Adrenal gland (tissue), 12 donors: ENCODE measurements around the gene NFILZ. TPM values are rescaled to one million over a fixed set of nuclear protein-coding genes. Genes with fewer than 3 reads are reported as not detected.

Source experiments
- DNase-seq, 7 donors: peaks; one replicate each; pipeline ENCODE4 v3.0.0-alpha.2; 2019 to 2020
- H3K27ac ChIP-seq, 5 donors: fragments of 200-600 bp; sonication (generic) in 4 of 5; 1 replicate in 3 of 5; 2 replicates in 2 of 5; pipeline versions ENCODE4 v1.5.1 to v1.8.0; 2016 to 2020; ENCODE audit warnings: mild to moderate bottlenecking in 1 of 5
- H3K27me3 ChIP-seq: fragments of 200-600 bp; 2 replicates; pipeline ENCODE4 v1.8.0; 2021
- H3K36me3 ChIP-seq, 2 donors: fragments of 200-600 bp; replicated peaks in 1 of 2; 1 replicate in 1 of 2; 2 replicates in 1 of 2; pipeline versions ENCODE4 v1.5.1 to v1.8.0; 2018 to 2022
- H3K4me1 ChIP-seq, 2 donors: fragments of 200-600 bp; replicated peaks in 1 of 2; 1 replicate in 1 of 2; 2 replicates in 1 of 2; pipeline versions ENCODE4 v1.5.1 to v1.8.0; 2018 to 2021
- H3K4me3 ChIP-seq, 4 donors: fragments of 200-600 bp; sonication (generic) in 3 of 4; one replicate each; pipeline ENCODE4 v1.5.1; 2016 to 2018
- H3K9me3 ChIP-seq, 3 donors: fragments of 200-600 bp; sonication (generic) in 1 of 3; replicated peaks in 1 of 3; 1 replicate in 2 of 3; 2 replicates in 1 of 3; pipeline versions ENCODE4 v1.5.1 to v1.8.0; 2016 to 2021
- POLR2A ChIP-seq, 2 donors: fragments of 450-650 bp; IDR thresholded peaks; one replicate each; pipeline ENCODE4 v1.6.1; 2017; ENCODE audit warnings: antibody characterized with exemption in 2 of 2, mild to moderate bottlenecking in 2 of 2, moderate library complexity in 1 of 2
- WGBS, 4 donors: extraction: QIAGEN DNeasy Blood & Tissue Kit in 2 of 4; methylation state at CpG; one replicate each; pipeline versions ENCODE4 v1.1.5 to v1.1.7; 2013 to 2017; 5-methylcytosine and 5-hydroxymethylcytosine counted together
- intact Hi-C, 2 donors: fragments of 100-400 bp; cut with DNase I; formaldehyde crosslinking; loops; one replicate each; pipeline versions ENCODE4 v1.14.1 to v1.15.0; 2022 to 2023
- polyA plus RNA-seq, 3 donors: library from polyadenylated mRNA; stranded (reverse); fragments of 200-250 nt in 2 of 3; fragments of 350-450 nt in 1 of 3; fragmentation: Illumina TruSeq in 1 of 3; extraction: RNeasy Lipid Tissue Mini Kit (QIAGEN cat#74804) in 1 of 3; gene quantifications; one replicate each; pipeline ENCODE4 v1.2.3, GENCODE V29; 2013 to 2014
- total RNA-seq, 9 donors: library from RNA; depleted of rRNA in 4 of 9; stranded (reverse); fragments of >200 nt in 4 of 9; fragments of 120-200 nt in 1 of 9; fragmentation: NEBNext Ultra II Directional in 1 of 9; extraction: Animal tissue kit (Norgen Biotek cat#: 25700) in 1 of 9; gene quantifications; one replicate each; pipeline versions ENCODE4 v1.1.0 to v1.2.4, GENCODE V29; 2013 to 2023
- TF ChIP-seq, protein P1 (sequence below), 6 experiments: fragments of 450-650 bp in 4 of 6; fragments of 200-600 bp in 2 of 6; sonication (generic) in 1 of 6; IDR thresholded peaks; 1 replicate in 5 of 6; 2 replicates in 1 of 6; pipeline versions ENCODE4 v1.5.1 to v1.8.0; 2016 to 2021; ENCODE audit warnings: antibody characterized with exemption in 6 of 6, mild to moderate bottlenecking in 2 of 6, moderate library complexity in 1 of 6
- donor health status: healthy with polysubstance abuse.
- donor health status: Bipolar disorder and iron deficiency.
- donor health status: DM: yes; HTN: yes; CAD: no.
- donor health status: DM: no; HTN: no; CAD: no.
- donor health status: DM: no; HTN: no; CAD: no.
- donor health status: DM: yes; HTN: yes; CAD: no.

The NFILZ gene
- total and polyA plus RNA-seq, 12 donors, result not detected

DNA sequence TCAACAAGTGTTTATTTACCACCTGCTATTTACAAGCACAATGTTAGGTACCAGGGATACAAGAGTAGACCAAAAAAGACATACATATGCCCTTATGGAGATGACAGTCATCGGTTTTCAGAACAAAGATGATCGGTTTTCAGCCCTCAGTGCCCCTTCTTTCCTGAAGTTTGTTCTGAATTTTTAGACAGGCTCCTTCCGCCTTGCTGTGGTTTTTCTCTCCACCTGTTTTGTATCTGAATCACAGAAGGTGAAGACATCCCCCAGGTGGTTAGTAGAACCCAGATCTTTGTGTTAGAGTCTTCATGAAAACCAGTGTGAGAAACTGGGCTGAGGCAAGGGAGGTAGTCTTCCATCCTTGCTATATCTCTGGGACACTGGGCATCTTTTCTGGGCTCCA is 44.6 kb downstream of the NFILZ start:
- TF ChIP-seq, protein P1, sequence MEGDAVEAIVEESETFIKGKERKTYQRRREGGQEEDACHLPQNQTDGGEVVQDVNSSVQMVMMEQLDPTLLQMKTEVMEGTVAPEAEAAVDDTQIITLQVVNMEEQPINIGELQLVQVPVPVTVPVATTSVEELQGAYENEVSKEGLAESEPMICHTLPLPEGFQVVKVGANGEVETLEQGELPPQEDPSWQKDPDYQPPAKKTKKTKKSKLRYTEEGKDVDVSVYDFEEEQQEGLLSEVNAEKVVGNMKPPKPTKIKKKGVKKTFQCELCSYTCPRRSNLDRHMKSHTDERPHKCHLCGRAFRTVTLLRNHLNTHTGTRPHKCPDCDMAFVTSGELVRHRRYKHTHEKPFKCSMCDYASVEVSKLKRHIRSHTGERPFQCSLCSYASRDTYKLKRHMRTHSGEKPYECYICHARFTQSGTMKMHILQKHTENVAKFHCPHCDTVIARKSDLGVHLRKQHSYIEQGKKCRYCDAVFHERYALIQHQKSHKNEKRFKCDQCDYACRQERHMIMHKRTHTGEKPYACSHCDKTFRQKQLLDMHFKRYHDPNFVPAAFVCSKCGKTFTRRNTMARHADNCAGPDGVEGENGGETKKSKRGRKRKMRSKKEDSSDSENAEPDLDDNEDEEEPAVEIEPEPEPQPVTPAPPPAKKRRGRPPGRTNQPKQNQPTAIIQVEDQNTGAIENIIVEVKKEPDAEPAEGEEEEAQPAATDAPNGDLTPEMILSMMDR (IDR thresholded peaks at IDR 0.05), result no peak
- no peak for TF ChIP-seq POLR2A (IDR thresholded peaks at IDR 0.05)
- Histone ChIP-seq H3K36me3 (no peaks in the 10 kb centered on the region), H3K27ac (no peak overlapping the region), H3K4me3 (no peak overlapping the region), H3K4me1 (no peaks in the 10 kb centered on the region), H3K27me3 (no peaks in the 10 kb centered on the region), H3K9me3 (no peaks in the 10 kb centered on the region)
- no peak for DNase-seq
- intact Hi-C loops, result no loop called here
- WGBS, 4 donors, result 71 to 75% (median 73%) methylated on average over 3 of the region's 3 CpGs

GRCh38 chr19:8678244-8678807 is 47.9 kb downstream of the NFILZ start:
- no peaks in the 10 kb centered on the region for H3K9me3 ChIP-seq
- no peak overlapping the region for H3K27ac ChIP-seq
- H3K4me3 ChIP-seq, result no peak overlapping the region
- intact Hi-C loops, result no loop called here
- H3K27me3 ChIP-seq, result no peaks in the 10 kb centered on the region
- TF ChIP-seq, protein P1 (IDR thresholded peaks at IDR 0.05), result no peak
- TF ChIP-seq POLR2A (IDR thresholded peaks at IDR 0.05), result no peak
- DNase-seq, result no peak
- H3K36me3 ChIP-seq, result no peaks in the 10 kb centered on the region
- no peaks in the 10 kb centered on the region for H3K4me1 ChIP-seq

Other genes starting within 250 kb of the NFILZ start
- gene RAB11B, start 240.3 kb upstream of the NFILZ start, total RNA-seq, result 100 to 1,000 TPM in 3 of 9 donors, 10 to 100 TPM in 6; 10.7 to 155 (median 79.5) TPM
- 100 to 1,000 TPM in 1 of 3 donors, 10 to 100 TPM in 2; 24.6 to 147 (median 64.9) TPM for gene RAB11B, start 240.3 kb upstream of the NFILZ start, polyA plus RNA-seq
- 100 to 1,000 TPM in 3 of 9 donors, 10 to 100 TPM in 6; 18.9 to 200 (median 61.6) TPM for gene MARCHF2, start 217.3 kb upstream of the NFILZ start, total RNA-seq
- 10 to 100 TPM; 13.1 to 47.3 (median 44.2) TPM for gene MARCHF2, start 217.3 kb upstream of the NFILZ start, polyA plus RNA-seq
- gene HNRNPM, start 185.7 kb upstream of the NFILZ start, total RNA-seq, result 100 to 1,000 TPM in 4 of 9 donors, 10 to 100 TPM in 5; 51.7 to 164 (median 78.0) TPM
- gene HNRNPM, start 185.7 kb upstream of the NFILZ start, polyA plus RNA-seq, result 100 to 1,000 TPM in 1 of 3 donors, 10 to 100 TPM in 2; 65.0 to 262 (median 76.7) TPM
- gene PRAM1, start 128.0 kb upstream of the NFILZ start, total RNA-seq, result 1 to 10 TPM in 6 of 9 donors, under 1 TPM in 3; 0.24 to 3.1 (median 1.9) TPM
- 10 to 100 TPM in 1 of 3 donors, 1 to 10 TPM in 1, under 1 TPM in 1; 0.20 to 21.4 (median 4.4) TPM for gene PRAM1, start 128.0 kb upstream of the NFILZ start, polyA plus RNA-seq
- gene ZNF414, start 116.5 kb upstream of the NFILZ start, total RNA-seq, result 10 to 100 TPM in 8 of 9 donors, 1 to 10 TPM in 1; 2.9 to 64.6 (median 25.0) TPM
- 100 to 1,000 TPM in 1 of 3 donors, 10 to 100 TPM in 1, 1 to 10 TPM in 1; 5.2 to 103 (median 49.6) TPM for gene ZNF414, start 116.5 kb upstream of the NFILZ start, polyA plus RNA-seq
- 10 to 100 TPM in 8 of 9 donors, 1 to 10 TPM in 1; 1.7 to 27.1 (median 20.1) TPM for gene MYO1F, start 53.2 kb upstream of the NFILZ start, total RNA-seq
- gene MYO1F, start 53.2 kb upstream of the NFILZ start, polyA plus RNA-seq, result 10 to 100 TPM in 2 of 3 donors, 1 to 10 TPM in 1; 4.9 to 62.5 (median 11.7) TPM
- 100 to 1,000 TPM in 1 of 9 donors, 10 to 100 TPM in 7, 1 to 10 TPM in 1; 7.6 to 100 (median 25.3) TPM for gene ADAMTS10, start 19.9 kb upstream of the NFILZ start, total RNA-seq
- gene ADAMTS10, start 19.9 kb upstream of the NFILZ start, polyA plus RNA-seq, result 100 to 1,000 TPM in 1 of 3 donors, 10 to 100 TPM in 1, 1 to 10 TPM in 1; 2.0 to 190 (median 57.4) TPM
- gene ACTL9, start 68.2 kb downstream of the NFILZ start, total RNA-seq, result not detected
- not detected for gene ACTL9, start 68.2 kb downstream of the NFILZ start, polyA plus RNA-seq
- gene OR2Z1, start 91.0 kb downstream of the NFILZ start, total RNA-seq, result not detected
- not detected for gene OR2Z1, start 91.0 kb downstream of the NFILZ start, polyA plus RNA-seq
- gene ZNF558, start 201.7 kb downstream of the NFILZ start, total RNA-seq, result 10 to 100 TPM; 22.3 to 39.9 (median 27.4) TPM
- 10 to 100 TPM; 15.3 to 24.6 (median 20.6) TPM for gene ZNF558, start 201.7 kb downstream of the NFILZ start, polyA plus RNA-seq
- not detected for gene MBD3L1, start 201.7 kb downstream of the NFILZ start, total RNA-seq
- not detected for gene MBD3L1, start 201.7 kb downstream of the NFILZ start, polyA plus RNA-seq